WI38 (cell line): ENCODE data around the gene CLK3.

Experiments
- H3K4me3 ChIP-seq: 2 replicates; pipeline ENCODE4 v1.5.1; 2011; ENCODE audit warnings: low read depth, mild to moderate bottlenecking, control low read depth, low read length
- TF ChIP-seq, protein P1 (sequence below): IDR thresholded peaks from 2 replicates; pipeline ENCODE4 v1.5.1; 2012; ENCODE audit warnings: low read depth, mild to moderate bottlenecking, control low read depth, low read length

CLK3 gene

GRCh38 chr15:74622758-74623157 is 7.1 kb downstream of the CLK3 start:
- TF ChIP-seq, protein P1, sequence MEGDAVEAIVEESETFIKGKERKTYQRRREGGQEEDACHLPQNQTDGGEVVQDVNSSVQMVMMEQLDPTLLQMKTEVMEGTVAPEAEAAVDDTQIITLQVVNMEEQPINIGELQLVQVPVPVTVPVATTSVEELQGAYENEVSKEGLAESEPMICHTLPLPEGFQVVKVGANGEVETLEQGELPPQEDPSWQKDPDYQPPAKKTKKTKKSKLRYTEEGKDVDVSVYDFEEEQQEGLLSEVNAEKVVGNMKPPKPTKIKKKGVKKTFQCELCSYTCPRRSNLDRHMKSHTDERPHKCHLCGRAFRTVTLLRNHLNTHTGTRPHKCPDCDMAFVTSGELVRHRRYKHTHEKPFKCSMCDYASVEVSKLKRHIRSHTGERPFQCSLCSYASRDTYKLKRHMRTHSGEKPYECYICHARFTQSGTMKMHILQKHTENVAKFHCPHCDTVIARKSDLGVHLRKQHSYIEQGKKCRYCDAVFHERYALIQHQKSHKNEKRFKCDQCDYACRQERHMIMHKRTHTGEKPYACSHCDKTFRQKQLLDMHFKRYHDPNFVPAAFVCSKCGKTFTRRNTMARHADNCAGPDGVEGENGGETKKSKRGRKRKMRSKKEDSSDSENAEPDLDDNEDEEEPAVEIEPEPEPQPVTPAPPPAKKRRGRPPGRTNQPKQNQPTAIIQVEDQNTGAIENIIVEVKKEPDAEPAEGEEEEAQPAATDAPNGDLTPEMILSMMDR, result no peak
- H3K4me3 ChIP-seq, result no peak overlapping the region

- no peak overlapping the region for H3K4me3 ChIP-seq
- TF ChIP-seq, protein P1, result no peak
Observed at GRCh38 chr15:74624020-74624602, 8.5 kb downstream of the CLK3 start.

DNA sequence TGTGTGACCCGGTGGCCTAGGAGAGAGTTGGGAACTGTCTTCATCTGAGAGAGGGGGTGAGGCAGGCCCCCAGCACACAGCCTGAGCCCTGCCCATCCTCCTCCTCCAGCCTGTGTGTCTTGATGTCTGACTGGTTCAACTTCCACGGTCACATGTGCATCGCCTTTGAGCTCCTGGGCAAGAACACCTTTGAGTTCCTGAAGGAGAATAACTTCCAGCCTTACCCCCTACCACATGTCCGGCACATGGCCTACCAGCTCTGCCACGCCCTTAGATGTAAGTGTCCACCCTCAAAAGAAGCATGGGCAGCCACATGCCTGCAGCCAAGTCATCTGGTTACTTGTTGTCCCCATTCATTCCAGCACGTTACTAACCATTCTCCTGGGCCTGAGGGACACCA is 10.1 kb downstream of the CLK3 start:
- no peak overlapping the region for H3K4me3 ChIP-seq
- TF ChIP-seq, protein P1, result no peak

DNA sequence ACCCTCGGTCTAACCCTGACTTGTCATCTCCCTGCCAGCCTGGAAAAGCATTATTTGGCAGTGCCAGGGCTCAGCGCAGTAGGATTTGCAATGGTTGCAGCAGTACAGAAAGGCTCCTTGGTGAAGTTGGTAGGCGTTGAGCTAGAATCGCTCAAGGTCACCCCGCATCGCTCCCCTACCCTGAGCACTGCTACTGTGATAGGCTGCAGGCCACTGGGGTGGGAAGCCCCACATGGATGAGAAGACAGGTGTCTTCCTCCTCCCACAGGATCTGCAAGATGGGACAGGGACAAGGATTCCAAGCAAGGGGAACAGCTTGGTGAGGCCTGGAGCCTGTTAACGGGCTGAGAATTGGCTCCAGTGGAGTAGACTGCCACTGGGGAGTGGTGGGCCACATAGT is 10.7 kb downstream of the CLK3 start:
- TF ChIP-seq, protein P1, result no peak
- no peak overlapping the region for H3K4me3 ChIP-seq

GRCh38 chr15:74626752-74627692 is 11.4 kb downstream of the CLK3 start:
- no peak overlapping the region for H3K4me3 ChIP-seq
- TF ChIP-seq, protein P1, result no peak

GRCh38 chr15:74627766-74628165 is 12.1 kb downstream of the CLK3 start:
- TF ChIP-seq, protein P1, result no peak
- no peak overlapping the region for H3K4me3 ChIP-seq

DNA sequence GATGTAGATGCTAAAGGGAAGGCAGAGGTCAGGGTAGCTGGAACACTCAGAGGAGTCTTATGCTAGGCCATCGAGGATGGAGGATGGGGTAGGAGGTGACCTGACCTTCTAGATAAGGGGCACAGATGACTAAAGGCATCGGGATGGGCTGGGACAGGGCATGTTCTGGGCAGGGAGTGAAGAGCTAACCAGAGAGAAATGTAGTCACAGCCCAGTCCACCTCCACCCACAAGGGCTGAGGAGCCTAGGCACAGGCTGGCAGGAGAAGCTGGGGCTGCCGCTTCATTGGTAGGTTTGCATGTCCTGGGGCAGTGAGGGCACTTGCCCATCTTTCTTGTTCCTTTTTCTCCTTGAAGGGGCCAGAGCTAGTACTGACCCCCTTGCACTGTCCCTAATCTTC is 12.6 kb downstream of the CLK3 start:
- H3K4me3 ChIP-seq, result no peak overlapping the region
- TF ChIP-seq, protein P1, result no peak
